Measurements from ENCODE around the gene PSMB9.

The PSMB9 gene

GRCh38 chr6:32906539-32906938 is 52.5 kb downstream of the PSMB9 start:
- no peak for DNase-seq (ENCODE audit: low read depth)

GRCh38 chr6:32908897-32909296 is 54.9 kb downstream of the PSMB9 start:
- no peak for DNase-seq (ENCODE audit: low read depth)
